Stimulated activated naive CD8-positive, alpha-beta T cell treated with anti-CD3 and anti-CD28 coated beads, Interleukin-15, Interleukin-2, amounts not matched to agents 100 U/mL and 50 U/mL, for 24 hours (primary cell): ENCODE measurements around the gene LPIN2.
"Not testable (repeated sequence)": the region's sequence is repeated elsewhere in the genome, so short reads cannot be mapped to it uniquely, and the experiment has no call there.

Experiments used
- ATAC-seq: fragments of 150-1000 bp; cut with Tn5 transposase; one replicate; pipeline ENCODE4 v1.10.0; 2021
- DNase-seq: peaks from one replicate; pipeline ENCODE4 v3.0.0; 2021

The LPIN2 gene

GRCh38 chr18:3042379-3042778, 29.4 kb upstream of the LPIN2 start:
- ATAC-seq (no peak), DNase-seq (no peak)

GRCh38 chr18:3041843-3042242, 28.9 kb upstream of the LPIN2 start:
- ATAC-seq (no peak), DNase-seq (no peak)

- no peak for ATAC-seq
These were observed 27.9 kb upstream of the LPIN2 start for GRCh38 chr18:3040881-3041280.

GRCh38 chr18:3040173-3040572, 27.2 kb upstream of the LPIN2 start:
- ATAC-seq (peak; percentile 32), DNase-seq (no peak)

More at GRCh38 chr18:3040881-3041280, 27.9 kb upstream of the LPIN2 start:
- no peak for DNase-seq

GRCh38 chr18:3037423-3037915, 24.5 kb upstream of the LPIN2 start:
- DNase-seq = no peak
- ATAC-seq = peak; percentile 63

GRCh38 chr18:3036108-3036507, 23.2 kb upstream of the LPIN2 start:
- DNase-seq (no peak), ATAC-seq (no peak)

GRCh38 chr18:3035635-3036034, 22.7 kb upstream of the LPIN2 start:
- DNase-seq (no peak), ATAC-seq (no peak)

GRCh38 chr18:3032721-3033120, 19.8 kb upstream of the LPIN2 start:
- DNase-seq (no peak), ATAC-seq (no peak)

GRCh38 chr18:3029215-3029952, 16.4 kb upstream of the LPIN2 start:
- ATAC-seq = no peak
- no peak for DNase-seq

GRCh38 chr18:3028115-3028514, 15.2 kb upstream of the LPIN2 start:
- not testable (repeated sequence) for DNase-seq, ATAC-seq

- ATAC-seq = no peak
- no peak for DNase-seq
These were observed 14.5 kb upstream of the LPIN2 start for GRCh38 chr18:3027370-3027891.

GRCh38 chr18:3025544-3025943, 12.6 kb upstream of the LPIN2 start:
- DNase-seq (no peak), ATAC-seq (no peak)

GRCh38 chr18:3023603-3024002, 10.7 kb upstream of the LPIN2 start:
- not testable (repeated sequence) for ATAC-seq, DNase-seq

GRCh38 chr18:3016585-3017297, 3.8 kb upstream of the LPIN2 start:
- DNase-seq = no peak
- ATAC-seq = no peak

- no peak for DNase-seq
- no peak for ATAC-seq
These were observed 2.9 kb upstream of the LPIN2 start for GRCh38 chr18:3015851-3016250.

GRCh38 chr18:3015204-3015592, 2.3 kb upstream of the LPIN2 start:
- DNase-seq = peak; percentile 9
- ATAC-seq = no peak

GRCh38 chr18:3014503-3015203, 1.7 kb upstream of the LPIN2 start:
- DNase-seq = no peak
- no peak for ATAC-seq

- no peak for ATAC-seq
- peak; percentile 61 for DNase-seq
These were observed 564 bp downstream of the LPIN2 start for GRCh38 chr18:3012136-3013023.

- no peak for ATAC-seq
These were observed 2.9 kb downstream of the LPIN2 start for GRCh38 chr18:3010086-3010485.

GRCh38 chr18:3008541-3008940, 4.4 kb downstream of the LPIN2 start:
- DNase-seq = no peak
- ATAC-seq = no peak

More at GRCh38 chr18:3010086-3010485, 2.9 kb downstream of the LPIN2 start:
- no peak for DNase-seq

GRCh38 chr18:3007491-3007890, 5.5 kb downstream of the LPIN2 start:
- ATAC-seq = no peak
- DNase-seq = no peak

- ATAC-seq (no peak), DNase-seq (no peak)
These were observed 7.5 kb downstream of the LPIN2 start for GRCh38 chr18:3005462-3005861.
